Calu3 (cell line): ENCODE data around the gene TRIM71. TPM values are rescaled to one million over a fixed set of nuclear protein-coding genes. Genes with fewer than 3 reads are reported as not detected.

ENCODE experiments used
- BruUV-seq: library from RNA; stranded (reverse); fragments of 400-500 nt; replicated peaks from 2 replicates; lab custom pipeline; 2021; lab: Mats Ljungman, UMichigan
- CTCF ChIA-PET: fragments of 300-600 bp; sonication (Branson Sonifier 250); formaldehyde crosslinking; loops from one replicate; lab custom pipeline; 2022; ENCODE audit warnings: antibody characterized with exemption; lab: Charles Lee
- DNase-seq: peaks from one replicate; pipeline ENCODE4 v3.0.0; 2022
- H3K27ac Mint-ChIP-seq: one replicate; pipeline ENCODE4 v1.8.0; 2022; ENCODE audit warnings: mixed read lengths; ENCODE audit not compliant: unreplicated experiment
- H3K27me3 Mint-ChIP-seq: one replicate; pipeline ENCODE4 v1.8.0; 2022; ENCODE audit warnings: mixed read lengths; ENCODE audit not compliant: unreplicated experiment
- H3K36me3 Mint-ChIP-seq: one replicate; pipeline ENCODE4 v1.8.0; 2022; ENCODE audit warnings: mild to moderate bottlenecking, moderate library complexity, mixed read lengths; ENCODE audit not compliant: insufficient read depth, unreplicated experiment
- H3K4me1 Mint-ChIP-seq: one replicate; pipeline ENCODE4 v1.8.0; 2022; ENCODE audit warnings: mild to moderate bottlenecking, low read depth, mixed read lengths; ENCODE audit not compliant: unreplicated experiment
- H3K4me3 Mint-ChIP-seq: one replicate; pipeline ENCODE4 v1.8.0; 2022; ENCODE audit warnings: mild to moderate bottlenecking, low read depth, moderate library complexity, mixed read lengths; ENCODE audit not compliant: unreplicated experiment
- H3K9me3 Mint-ChIP-seq: one replicate; pipeline ENCODE4 v1.8.0; 2022; ENCODE audit warnings: low read depth, mixed read lengths; ENCODE audit not compliant: unreplicated experiment
- intact Hi-C: fragments of 100-400 bp; cut with micrococcal nuclease; formaldehyde crosslinking; loops from one replicate; pipeline ENCODE4 v1.10.0; 2022; ENCODE audit not compliant: unreplicated experiment
- total RNA-seq: library from RNA; stranded (reverse); gene quantifications from 2 replicates; pipeline ENCODE4 v1.2.3, GENCODE V29; 2022
- TF ChIP-seq, protein P1 (sequence below): fragments of 200-600 bp; IDR thresholded peaks from one replicate; pipeline ENCODE4 v1.8.0; 2022; ENCODE audit warnings: antibody characterized with exemption; ENCODE audit not compliant: unreplicated experiment

Gene TRIM71
- total RNA-seq, 1 experiment from 2014 or later, result not detected

GRCh38 chr3:32886296-32886695, 68.5 kb downstream of the TRIM71 start:
- H3K27me3 Mint-ChIP-seq, result no peaks in the 10 kb centered on the region
- H3K36me3 Mint-ChIP-seq, result no peaks in the 10 kb centered on the region
- intact Hi-C loops, result no loop called here
- peaks cover 18% of the 10 kb centered on the region for H3K4me1 Mint-ChIP-seq
- TF ChIP-seq, protein P1, sequence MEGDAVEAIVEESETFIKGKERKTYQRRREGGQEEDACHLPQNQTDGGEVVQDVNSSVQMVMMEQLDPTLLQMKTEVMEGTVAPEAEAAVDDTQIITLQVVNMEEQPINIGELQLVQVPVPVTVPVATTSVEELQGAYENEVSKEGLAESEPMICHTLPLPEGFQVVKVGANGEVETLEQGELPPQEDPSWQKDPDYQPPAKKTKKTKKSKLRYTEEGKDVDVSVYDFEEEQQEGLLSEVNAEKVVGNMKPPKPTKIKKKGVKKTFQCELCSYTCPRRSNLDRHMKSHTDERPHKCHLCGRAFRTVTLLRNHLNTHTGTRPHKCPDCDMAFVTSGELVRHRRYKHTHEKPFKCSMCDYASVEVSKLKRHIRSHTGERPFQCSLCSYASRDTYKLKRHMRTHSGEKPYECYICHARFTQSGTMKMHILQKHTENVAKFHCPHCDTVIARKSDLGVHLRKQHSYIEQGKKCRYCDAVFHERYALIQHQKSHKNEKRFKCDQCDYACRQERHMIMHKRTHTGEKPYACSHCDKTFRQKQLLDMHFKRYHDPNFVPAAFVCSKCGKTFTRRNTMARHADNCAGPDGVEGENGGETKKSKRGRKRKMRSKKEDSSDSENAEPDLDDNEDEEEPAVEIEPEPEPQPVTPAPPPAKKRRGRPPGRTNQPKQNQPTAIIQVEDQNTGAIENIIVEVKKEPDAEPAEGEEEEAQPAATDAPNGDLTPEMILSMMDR, result no peak
- BruUV-seq, result no TSS peak
- H3K4me3 Mint-ChIP-seq, result no peak overlapping the region
- DNase-seq, result no peak
- no peaks in the 10 kb centered on the region for H3K9me3 Mint-ChIP-seq
- no peak overlapping the region for H3K27ac Mint-ChIP-seq
- CTCF ChIA-PET, result interaction anchor here (1.9 kb wide), 1 partner anchor 17 kb away, joined by 5 read pairs; no protein-coding TSS in a partner anchor

GRCh38 chr3:32886911-32887310, 69.1 kb downstream of the TRIM71 start:
- H3K9me3 Mint-ChIP-seq, result no peaks in the 10 kb centered on the region
- intact Hi-C loops, result no loop called here
- H3K27me3 Mint-ChIP-seq, result peaks cover 6% of the 10 kb centered on the region
- no peak overlapping the region for H3K27ac Mint-ChIP-seq
- H3K4me3 Mint-ChIP-seq, result no peak overlapping the region
- TF ChIP-seq, protein P1, result no peak
- H3K4me1 Mint-ChIP-seq, result peaks cover 18% of the 10 kb centered on the region
- no peaks in the 10 kb centered on the region for H3K36me3 Mint-ChIP-seq
- BruUV-seq, result no TSS peak
- CTCF ChIA-PET, result no interaction called here
- peak; percentile 7 for DNase-seq

GRCh38 chr3:32888739-32889138, 70.9 kb downstream of the TRIM71 start:
- peaks cover 23% of the 10 kb centered on the region for H3K27me3 Mint-ChIP-seq
- no TSS peak for BruUV-seq
- no peaks in the 10 kb centered on the region for H3K9me3 Mint-ChIP-seq
- DNase-seq, result no peak
- TF ChIP-seq, protein P1, result no peak
- H3K4me1 Mint-ChIP-seq, result peaks cover 18% of the 10 kb centered on the region
- no peak overlapping the region for H3K4me3 Mint-ChIP-seq
- no peak overlapping the region for H3K27ac Mint-ChIP-seq
- intact Hi-C loops, result no loop called here
- CTCF ChIA-PET, result interaction anchor here (0.6 kb wide), 1 partner anchor 45 kb away, joined by 4 read pairs; no protein-coding TSS in a partner anchor
- no peaks in the 10 kb centered on the region for H3K36me3 Mint-ChIP-seq

- TF ChIP-seq, protein P1, result no peak
- no peak for DNase-seq
- CTCF ChIA-PET, result no interaction called here
- BruUV-seq, result no TSS peak
- intact Hi-C loops, result no loop called here
- Mint-ChIP-seq H3K9me3 (no peaks in the 10 kb centered on the region), H3K4me3 (no peak overlapping the region), H3K4me1 (peaks cover 18% of the 10 kb centered on the region), H3K36me3 (no peaks in the 10 kb centered on the region), H3K27me3 (peaks cover 42% of the 10 kb centered on the region), H3K27ac (no peak overlapping the region)
Observed at GRCh38 chr3:32890420-32891276, 72.9 kb downstream of the TRIM71 start.
